Measurements from ENCODE around the gene ADCY5.

Gene ADCY5

DNA sequence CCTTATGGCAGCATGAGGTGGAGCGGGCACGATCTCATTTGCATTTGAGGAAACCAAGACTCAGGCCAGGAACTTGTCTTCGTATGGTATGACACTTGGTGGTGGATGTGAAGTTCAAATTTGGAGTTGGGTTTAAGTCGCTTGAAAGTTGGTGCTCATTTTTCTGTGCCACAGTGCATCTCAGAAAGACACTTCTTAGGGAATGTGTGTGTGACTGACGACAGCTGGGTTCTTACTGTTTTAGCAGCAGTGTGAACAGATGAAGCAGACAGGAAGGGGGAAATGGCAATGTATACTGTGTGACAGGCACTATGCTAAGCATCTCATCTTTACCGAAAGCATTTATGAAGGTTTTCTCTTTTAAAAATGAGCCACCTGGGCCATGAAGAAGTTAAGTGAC is 171.8 kb downstream of the ADCY5 start:
- H3K4me1 ChIP-seq (ENCODE audit: control insufficient read depth, insufficient read depth, low read length) = peaks cover 2% of the 10 kb centered on the region
- H3K27ac ChIP-seq (ENCODE audit: low read length) = no peak overlapping the region
- H3K27me3 ChIP-seq (ENCODE audit: control insufficient read depth in 1 of 2, insufficient read depth in 2 of 2, low read length in 2 of 2) = no peaks in the 10 kb centered on the region
- peaks cover 5 to 11% of the 10 kb centered on the region in 2 donors for H3K36me3 ChIP-seq (ENCODE audit: control insufficient read depth in 2 of 2, insufficient read depth in 2 of 2, low read length in 2 of 2)
- no peak overlapping the region for H3K9ac ChIP-seq (ENCODE audit: low read length in 2 of 2)
- no peak overlapping the region for H3K4me3 ChIP-seq (ENCODE audit: low read length in 2 of 2)
- no peaks in the 10 kb centered on the region for H3K9me3 ChIP-seq (ENCODE audit: control insufficient read depth in 2 of 2, low read length in 2 of 2)

DNA sequence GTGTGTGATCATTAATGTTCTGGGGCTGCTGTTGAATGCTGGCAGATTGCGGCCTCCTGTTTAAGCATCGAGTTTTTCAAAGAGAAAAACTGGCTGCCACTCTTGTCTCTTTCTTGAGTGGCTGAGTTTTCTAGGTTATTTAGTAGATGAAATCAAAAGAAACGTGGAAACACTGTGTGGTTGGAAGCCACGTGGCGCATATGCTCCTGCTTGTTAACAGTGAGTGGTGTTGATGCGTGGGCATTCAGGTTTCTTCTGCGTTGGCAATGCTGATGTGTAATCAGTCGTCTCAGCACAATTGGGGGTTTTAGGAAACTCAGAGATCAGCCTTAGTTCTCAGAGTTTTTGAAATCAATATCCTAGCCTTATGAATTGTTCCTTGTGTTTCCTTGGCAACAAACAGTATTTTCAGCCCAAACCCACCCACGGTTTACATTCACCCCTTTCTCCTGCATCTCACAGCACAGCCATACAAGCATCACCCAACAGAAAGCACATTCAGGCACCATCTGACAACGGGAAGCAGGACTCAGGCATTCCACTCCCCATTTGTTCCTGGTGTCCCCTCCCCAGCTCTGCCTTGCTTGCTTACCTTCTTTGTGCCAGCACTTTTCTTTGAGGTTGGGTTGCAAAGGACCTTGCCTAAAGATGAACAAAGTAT is 172.4 kb downstream of the ADCY5 start:
- peaks cover under 1 to 8% of the 10 kb centered on the region in 2 donors for H3K36me3 ChIP-seq (ENCODE audit: control insufficient read depth in 2 of 2, insufficient read depth in 2 of 2, low read length in 2 of 2)
- H3K9me3 ChIP-seq (ENCODE audit: control insufficient read depth in 2 of 2, low read length in 2 of 2) = no peaks in the 10 kb centered on the region
- H3K27me3 ChIP-seq (ENCODE audit: control insufficient read depth in 1 of 2, insufficient read depth in 2 of 2, low read length in 2 of 2) = no peaks in the 10 kb centered on the region
- H3K27ac ChIP-seq (ENCODE audit: low read length) = no peak overlapping the region
- no peak overlapping the region for H3K4me3 ChIP-seq (ENCODE audit: low read length in 2 of 2)
- peaks cover 2% of the 10 kb centered on the region for H3K4me1 ChIP-seq (ENCODE audit: control insufficient read depth, insufficient read depth, low read length)
- no peak overlapping the region for H3K9ac ChIP-seq (ENCODE audit: low read length in 2 of 2)

DNA sequence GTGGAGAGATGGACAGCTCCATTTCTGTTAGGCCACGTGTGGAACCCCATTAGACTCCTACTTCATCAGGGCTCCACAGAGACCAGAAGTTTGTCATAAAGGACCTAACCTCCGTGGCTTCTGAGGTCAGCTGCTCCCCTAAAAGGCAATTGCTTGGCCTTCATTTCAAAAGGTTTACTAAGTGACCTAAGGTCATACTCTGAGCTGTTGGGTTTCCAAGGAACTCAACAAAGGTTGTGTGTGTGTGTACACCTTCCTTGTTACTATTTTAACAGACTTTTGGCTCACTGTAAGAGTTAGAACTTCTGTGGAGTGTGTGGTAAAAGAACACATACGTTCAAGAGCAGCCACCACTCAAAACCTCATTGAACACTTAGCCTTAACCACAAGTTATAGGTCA is 173.2 kb downstream of the ADCY5 start:
- Histone ChIP-seq H3K36me3 (ENCODE audit: control insufficient read depth in 2 of 2, insufficient read depth in 2 of 2, low read length in 2 of 2) (peaks cover 0 to 6% of the 10 kb centered on the region in 2 donors), H3K9me3 (ENCODE audit: control insufficient read depth in 2 of 2, low read length in 2 of 2) (no peaks in the 10 kb centered on the region), H3K4me1 (ENCODE audit: control insufficient read depth, insufficient read depth, low read length) (peaks cover 2% of the 10 kb centered on the region), H3K27me3 (ENCODE audit: control insufficient read depth in 1 of 2, insufficient read depth in 2 of 2, low read length in 2 of 2) (no peaks in the 10 kb centered on the region), H3K9ac (ENCODE audit: low read length in 2 of 2) (no peak overlapping the region), H3K27ac (ENCODE audit: low read length) (no peak overlapping the region), H3K4me3 (ENCODE audit: low read length in 2 of 2) (no peak overlapping the region)

DNA sequence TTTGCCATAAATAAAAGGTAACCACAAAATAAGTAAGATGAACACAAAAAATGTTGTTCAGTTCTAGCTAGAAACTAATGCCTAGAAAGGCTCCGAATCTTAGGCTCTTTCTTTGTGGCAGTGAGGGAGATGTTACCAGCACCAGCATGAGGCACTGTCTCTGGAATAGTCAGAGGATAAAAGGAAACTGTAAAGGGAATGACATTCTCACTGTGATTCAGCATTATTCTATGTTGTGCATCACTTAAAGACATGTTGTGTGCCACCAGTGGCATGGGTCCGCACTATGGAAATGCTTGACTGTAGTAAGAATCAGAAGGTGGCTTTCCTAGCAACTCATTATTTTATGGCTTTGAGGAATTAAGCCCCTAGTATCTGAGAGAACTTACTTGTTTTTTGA is 176.3 kb downstream of the ADCY5 start:
- no peaks in the 10 kb centered on the region for H3K27me3 ChIP-seq (ENCODE audit: control insufficient read depth in 1 of 2, insufficient read depth in 2 of 2, low read length in 2 of 2)
- H3K9ac ChIP-seq (ENCODE audit: low read length in 2 of 2) = no peak overlapping the region
- H3K4me1 ChIP-seq (ENCODE audit: control insufficient read depth, insufficient read depth, low read length) = no peaks in the 10 kb centered on the region
- peaks cover 0 to 4% of the 10 kb centered on the region in 2 donors for H3K36me3 ChIP-seq (ENCODE audit: control insufficient read depth in 2 of 2, insufficient read depth in 2 of 2, low read length in 2 of 2)
- H3K4me3 ChIP-seq (ENCODE audit: low read length in 2 of 2) = no peak overlapping the region
- no peaks in the 10 kb centered on the region for H3K9me3 ChIP-seq (ENCODE audit: control insufficient read depth in 2 of 2, low read length in 2 of 2)
- H3K27ac ChIP-seq (ENCODE audit: low read length) = no peak overlapping the region

DNA sequence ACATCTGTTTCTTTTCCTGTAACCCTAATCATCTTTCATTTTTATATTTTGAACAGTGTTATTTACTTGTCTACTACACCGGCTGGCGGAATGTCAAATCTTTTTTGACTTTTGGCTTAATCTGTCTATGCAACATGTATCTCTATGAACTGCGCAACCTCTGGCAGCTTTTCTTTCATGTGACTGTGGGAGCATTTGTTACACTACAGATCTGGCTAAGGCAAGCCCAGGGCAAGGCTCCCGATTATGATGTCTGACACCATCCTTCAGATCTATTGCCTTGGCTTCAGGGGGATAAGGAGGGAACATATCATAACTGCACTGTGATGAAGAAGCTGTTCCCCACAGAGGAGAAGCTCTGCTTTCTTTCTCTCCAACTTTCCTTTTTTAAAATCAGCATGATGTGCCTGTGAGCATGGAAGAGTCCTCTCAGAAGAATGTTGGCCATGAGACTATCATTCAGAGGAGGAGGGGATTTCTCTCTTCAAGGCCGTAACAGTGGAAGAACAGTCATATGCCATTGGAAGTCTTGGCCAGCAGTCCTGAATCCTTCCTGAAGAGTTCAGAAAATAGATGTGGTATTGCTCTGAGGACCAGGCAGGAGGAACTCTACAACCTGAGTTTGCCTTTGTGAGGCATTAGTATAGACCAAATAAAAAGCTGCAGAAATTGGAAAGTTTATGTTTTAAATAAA is 177.3 kb downstream of the ADCY5 start:
- no peaks in the 10 kb centered on the region for H3K4me1 ChIP-seq (ENCODE audit: control insufficient read depth, insufficient read depth, low read length)
- no peak overlapping the region for H3K27ac ChIP-seq (ENCODE audit: low read length)
- H3K36me3 ChIP-seq (ENCODE audit: control insufficient read depth in 2 of 2, insufficient read depth in 2 of 2, low read length in 2 of 2) = peaks cover 0 to 2% of the 10 kb centered on the region in 2 donors
- no peak overlapping the region for H3K9ac ChIP-seq (ENCODE audit: low read length in 2 of 2)
- no peaks in the 10 kb centered on the region for H3K27me3 ChIP-seq (ENCODE audit: control insufficient read depth in 1 of 2, insufficient read depth in 2 of 2, low read length in 2 of 2)
- H3K4me3 ChIP-seq (ENCODE audit: low read length in 2 of 2) = no peak overlapping the region
- no peaks in the 10 kb centered on the region for H3K9me3 ChIP-seq (ENCODE audit: control insufficient read depth in 2 of 2, low read length in 2 of 2)

DNA sequence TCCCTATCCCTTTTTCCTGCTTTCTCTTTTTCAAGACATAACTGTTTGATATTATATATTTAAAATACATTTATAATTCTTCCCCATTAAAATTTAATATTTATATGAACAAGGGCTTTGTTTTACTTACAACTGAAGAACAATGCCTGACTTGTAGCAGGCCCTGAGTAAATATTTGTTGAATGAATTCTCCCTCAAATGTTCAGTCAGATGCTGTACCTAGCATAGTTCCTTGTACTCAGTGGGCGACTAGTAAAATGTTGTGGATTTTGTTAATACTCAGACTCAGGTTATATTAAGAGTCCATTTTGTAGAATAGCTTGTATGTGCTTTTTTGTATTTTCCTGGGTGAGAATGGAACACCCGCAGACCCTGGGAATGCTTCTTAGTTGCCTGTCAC is 178.1 kb downstream of the ADCY5 start:
- Histone ChIP-seq H3K9me3 (ENCODE audit: control insufficient read depth in 2 of 2, low read length in 2 of 2) (no peaks in the 10 kb centered on the region), H3K36me3 (ENCODE audit: control insufficient read depth in 2 of 2, insufficient read depth in 2 of 2, low read length in 2 of 2) (peaks cover 0 to 2% of the 10 kb centered on the region in 2 donors), H3K27ac (ENCODE audit: low read length) (no peak overlapping the region), H3K27me3 (ENCODE audit: control insufficient read depth in 1 of 2, insufficient read depth in 2 of 2, low read length in 2 of 2) (no peaks in the 10 kb centered on the region), H3K4me1 (ENCODE audit: control insufficient read depth, insufficient read depth, low read length) (no peaks in the 10 kb centered on the region), H3K4me3 (ENCODE audit: low read length in 2 of 2) (no peak overlapping the region), H3K9ac (ENCODE audit: low read length in 2 of 2) (no peak overlapping the region)

DNA sequence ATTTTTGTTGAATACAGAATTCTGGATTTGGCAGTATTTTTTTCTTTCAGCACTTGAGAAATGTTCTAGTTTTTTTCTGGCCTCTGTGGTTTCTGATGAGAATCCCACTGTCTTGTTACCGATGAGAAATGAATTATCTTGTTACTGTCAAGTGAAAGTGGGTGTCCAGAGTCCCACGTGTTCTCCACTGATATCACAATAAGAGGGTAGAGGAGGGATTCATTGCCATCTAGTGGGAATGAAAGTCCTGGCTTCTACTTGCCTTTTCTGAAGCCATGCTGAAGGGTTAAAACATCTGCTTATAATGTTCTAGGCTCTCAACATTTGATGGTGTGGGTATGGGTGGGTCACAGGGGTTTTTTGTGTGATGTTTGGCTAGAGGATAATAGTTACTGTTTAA is 181.1 kb downstream of the ADCY5 start:
- Histone ChIP-seq H3K9ac (ENCODE audit: low read length in 2 of 2) (no peak overlapping the region), H3K27ac (ENCODE audit: low read length) (no peak overlapping the region), H3K27me3 (ENCODE audit: control insufficient read depth in 1 of 2, insufficient read depth in 2 of 2, low read length in 2 of 2) (no peaks in the 10 kb centered on the region), H3K4me3 (ENCODE audit: low read length in 2 of 2) (no peak overlapping the region), H3K9me3 (ENCODE audit: control insufficient read depth in 2 of 2, low read length in 2 of 2) (no peaks in the 10 kb centered on the region), H3K4me1 (ENCODE audit: control insufficient read depth, insufficient read depth, low read length) (no peaks in the 10 kb centered on the region), H3K36me3 (ENCODE audit: control insufficient read depth in 2 of 2, insufficient read depth in 2 of 2, low read length in 2 of 2) (peaks cover 0 to 2% of the 10 kb centered on the region in 2 donors)

DNA sequence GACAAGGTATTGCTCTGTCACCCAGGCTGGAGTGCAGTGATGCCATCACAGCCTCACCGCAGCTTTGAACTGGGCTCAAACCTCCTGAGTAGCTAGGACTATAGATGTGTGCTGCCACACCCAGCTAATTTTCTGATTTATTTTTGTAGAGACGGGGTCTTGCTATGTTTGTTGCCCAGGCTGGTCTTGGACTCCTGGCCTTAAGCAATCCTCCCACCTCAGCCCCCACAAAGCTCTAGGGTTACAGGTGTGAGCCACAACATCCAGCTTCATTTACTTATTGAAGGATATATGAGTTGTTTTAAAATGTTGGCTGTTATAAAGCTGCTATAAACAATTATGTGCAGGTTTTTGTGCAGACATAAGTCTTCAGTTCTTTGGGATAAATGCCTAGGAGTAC is 184.9 kb downstream of the ADCY5 start:
- H3K4me3 ChIP-seq (ENCODE audit: low read length in 2 of 2) = no peak overlapping the region
- H3K9me3 ChIP-seq (ENCODE audit: control insufficient read depth in 2 of 2, low read length in 2 of 2) = no peaks in the 10 kb centered on the region
- H3K27ac ChIP-seq (ENCODE audit: low read length) = no peak overlapping the region
- H3K9ac ChIP-seq (ENCODE audit: low read length in 2 of 2) = no peak overlapping the region
- H3K4me1 ChIP-seq (ENCODE audit: control insufficient read depth, insufficient read depth, low read length) = no peaks in the 10 kb centered on the region
- H3K27me3 ChIP-seq (ENCODE audit: control insufficient read depth in 1 of 2, insufficient read depth in 2 of 2, low read length in 2 of 2) = no peaks in the 10 kb centered on the region
- peaks cover 0 to 2% of the 10 kb centered on the region in 2 donors for H3K36me3 ChIP-seq (ENCODE audit: control insufficient read depth in 2 of 2, insufficient read depth in 2 of 2, low read length in 2 of 2)

DNA sequence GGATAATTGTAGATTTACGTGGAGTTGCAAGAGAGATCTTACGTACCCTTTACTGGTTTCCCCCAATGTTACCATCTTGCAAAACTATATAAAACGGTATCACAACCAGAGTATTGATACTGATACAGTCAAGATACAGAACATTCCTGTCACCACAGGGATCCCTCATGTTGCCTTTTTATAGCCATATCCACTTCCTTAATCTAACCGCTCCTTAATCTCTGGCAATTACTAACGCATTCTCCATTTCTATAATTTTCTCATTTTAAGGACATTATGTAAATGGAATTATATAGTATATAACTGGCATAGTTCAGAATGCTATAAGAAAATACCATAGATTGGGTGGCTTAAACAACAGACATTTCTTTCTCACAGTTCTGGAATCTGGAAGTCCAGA is 186.0 kb downstream of the ADCY5 start:
- H3K27me3 ChIP-seq (ENCODE audit: control insufficient read depth in 1 of 2, insufficient read depth in 2 of 2, low read length in 2 of 2) = no peaks in the 10 kb centered on the region
- H3K27ac ChIP-seq (ENCODE audit: low read length) = no peak overlapping the region
- no peak overlapping the region for H3K4me3 ChIP-seq (ENCODE audit: low read length in 2 of 2)
- no peaks in the 10 kb centered on the region for H3K9me3 ChIP-seq (ENCODE audit: control insufficient read depth in 2 of 2, low read length in 2 of 2)
- H3K9ac ChIP-seq (ENCODE audit: low read length in 2 of 2) = no peak overlapping the region
- H3K36me3 ChIP-seq (ENCODE audit: control insufficient read depth in 2 of 2, insufficient read depth in 2 of 2, low read length in 2 of 2) = peaks cover 0 to 2% of the 10 kb centered on the region in 2 donors
- H3K4me1 ChIP-seq (ENCODE audit: control insufficient read depth, insufficient read depth, low read length) = no peaks in the 10 kb centered on the region

DNA sequence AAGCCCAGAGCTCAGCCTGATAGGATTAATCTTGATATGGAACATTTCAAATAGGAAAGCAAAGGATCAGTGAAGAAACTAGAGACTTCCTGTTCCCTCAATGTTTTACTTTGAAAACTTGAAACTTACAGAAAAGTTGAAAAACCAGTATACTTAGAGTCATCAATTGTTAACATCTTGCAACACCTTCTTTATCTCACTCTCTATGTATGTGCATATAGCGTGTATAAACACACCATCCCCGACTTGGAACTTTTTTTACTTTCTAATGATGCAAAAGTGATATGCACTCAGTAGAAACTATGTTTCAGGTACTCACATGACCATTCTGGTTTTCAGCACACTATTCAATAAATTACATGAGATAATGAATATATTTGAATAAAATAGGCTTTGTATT is 186.7 kb downstream of the ADCY5 start:
- H3K9me3 ChIP-seq (ENCODE audit: control insufficient read depth in 2 of 2, low read length in 2 of 2) = no peaks in the 10 kb centered on the region
- H3K36me3 ChIP-seq (ENCODE audit: control insufficient read depth in 2 of 2, insufficient read depth in 2 of 2, low read length in 2 of 2) = peaks cover 0 to 2% of the 10 kb centered on the region in 2 donors
- no peaks in the 10 kb centered on the region for H3K4me1 ChIP-seq (ENCODE audit: control insufficient read depth, insufficient read depth, low read length)
- H3K27ac ChIP-seq (ENCODE audit: low read length) = no peak overlapping the region
- no peak overlapping the region for H3K9ac ChIP-seq (ENCODE audit: low read length in 2 of 2)
- no peak overlapping the region for H3K4me3 ChIP-seq (ENCODE audit: low read length in 2 of 2)
- no peaks in the 10 kb centered on the region for H3K27me3 ChIP-seq (ENCODE audit: control insufficient read depth in 1 of 2, insufficient read depth in 2 of 2, low read length in 2 of 2)

DNA sequence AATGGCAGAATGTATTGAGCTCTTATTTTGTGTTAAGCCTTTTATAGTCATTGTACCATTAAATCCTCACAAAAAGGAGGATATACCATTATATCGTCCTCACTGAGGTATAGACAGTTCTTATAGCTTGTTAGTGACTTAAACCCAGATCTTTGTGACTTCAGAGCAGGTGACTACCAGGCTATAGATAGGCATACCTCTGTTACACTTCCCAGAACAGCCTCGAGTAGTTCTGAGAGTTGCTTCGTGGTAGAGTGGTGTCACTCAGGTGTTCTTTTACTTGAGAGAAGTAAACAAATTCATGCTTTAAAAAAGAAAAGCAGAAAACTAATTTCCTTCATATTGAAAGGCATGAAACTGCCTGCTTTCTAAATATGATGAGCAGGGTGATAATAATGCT is 187.2 kb downstream of the ADCY5 start:
- Histone ChIP-seq H3K27me3 (ENCODE audit: control insufficient read depth in 1 of 2, insufficient read depth in 2 of 2, low read length in 2 of 2) (no peaks in the 10 kb centered on the region), H3K4me1 (ENCODE audit: control insufficient read depth, insufficient read depth, low read length) (no peaks in the 10 kb centered on the region), H3K27ac (ENCODE audit: low read length) (no peak overlapping the region), H3K36me3 (ENCODE audit: control insufficient read depth in 2 of 2, insufficient read depth in 2 of 2, low read length in 2 of 2) (peaks cover 0 to 2% of the 10 kb centered on the region in 2 donors), H3K9me3 (ENCODE audit: control insufficient read depth in 2 of 2, low read length in 2 of 2) (no peaks in the 10 kb centered on the region), H3K4me3 (ENCODE audit: low read length in 2 of 2) (no peak overlapping the region), H3K9ac (ENCODE audit: low read length in 2 of 2) (no peak overlapping the region)

Measured in stomach smooth muscle (tissue), 2 donors.